ENCODE results near the gene CTU2.
A peak's percentile ranks its signal among the peaks of the same experiment; 100 is the strongest.

CTU2 gene

GRCh38 chr16:88677721-88678120 is 28.6 kb upstream of the CTU2 start (continued):
- TF ChIP-seq SETDB1 (IDR thresholded peaks at IDR 0.05; ENCODE audit: insufficient read length, low read length) (no peak), ZNF18 (tag by site-specific recombination; IDR thresholded peaks at IDR 0.05) (no peak), ZNF2 (tag by site-specific recombination; IDR thresholded peaks at IDR 0.05) (no peak), ZNF660 (tag by site-specific recombination; IDR thresholded peaks at IDR 0.05) (no peak)

GRCh38 chr16:88678224-88678979 is 27.9 kb upstream of the CTU2 start:
- TF ChIP-seq GLIS1 (tag by site-specific recombination; IDR thresholded peaks at IDR 0.05) (0 out of 2 replicates have a peak, but pooled peaks have one; percentile 6), ZNF18 (tag by site-specific recombination; IDR thresholded peaks at IDR 0.05) (no peak), ZSCAN30 (tag by site-specific recombination; IDR thresholded peaks at IDR 0.05) (no peak)
- POLR2A ChIA-PET: no interaction called here
- H3K9me3 ChIP-seq (ENCODE audit: control insufficient read depth, insufficient read depth, low read depth, low read length): no peaks in the 10 kb centered on the region
- CTCF ChIA-PET: no interaction called here
- H3K36me3 ChIP-seq (ENCODE audit: control insufficient read depth in 2 of 2, insufficient read depth in 1 of 2, low read length in 2 of 2): no peaks in the 10 kb centered on the region
- H3K4me1 ChIP-seq (ENCODE audit: control insufficient read depth, insufficient read depth, low read length): no peaks in the 10 kb centered on the region
- H3K4me3 ChIP-seq (ENCODE audit: low read depth, low read length): no peak overlapping the region
- H3K27ac ChIP-seq (ENCODE audit: extremely low read depth, low read depth, low read length): no peak overlapping the region

DNA sequence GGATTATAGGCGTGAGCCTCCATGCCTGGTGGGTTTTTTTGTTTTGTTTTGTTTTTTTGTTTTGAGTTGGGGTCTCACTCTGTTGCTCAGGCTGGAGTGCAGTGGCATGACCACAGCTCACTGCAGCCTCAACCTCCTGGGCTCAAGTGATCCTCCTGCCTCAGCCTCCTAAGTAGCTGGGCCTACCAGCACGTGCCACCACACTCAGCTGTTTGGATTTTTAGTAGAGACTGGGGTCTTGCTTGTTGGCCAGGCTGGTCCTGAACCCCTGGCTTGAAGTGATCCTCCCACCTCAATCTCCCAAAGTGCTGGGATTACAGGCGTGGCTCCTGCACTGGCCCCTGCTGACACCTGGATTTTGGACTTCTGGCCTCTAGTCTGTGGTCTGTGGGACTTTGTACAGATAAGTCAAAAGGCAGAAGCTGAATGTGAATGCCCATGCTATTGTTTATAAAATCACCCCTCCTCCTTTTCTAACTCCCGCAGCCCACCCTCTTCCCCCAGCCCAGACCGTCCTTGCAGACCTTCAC is 25.7 kb upstream of the CTU2 start:
- Histone ChIP-seq H3K4me3 (ENCODE audit: low read depth, low read length) (no peak overlapping the region), H3K9me3 (ENCODE audit: control insufficient read depth, insufficient read depth, low read depth, low read length) (no peaks in the 10 kb centered on the region), H3K27ac (ENCODE audit: extremely low read depth, low read depth, low read length) (no peak overlapping the region), H3K4me1 (ENCODE audit: control insufficient read depth, insufficient read depth, low read length) (0 out of 2 replicates have a peak, but pooled peaks cover 3% of the 10 kb centered on the region), H3K36me3 (ENCODE audit: control insufficient read depth in 2 of 2, insufficient read depth in 1 of 2, low read length in 2 of 2) (no peaks in the 10 kb centered on the region)
- POLR2A ChIA-PET: interaction anchor here (1.1 kb wide), 1 partner anchor 128 kb away, joined by 3 read pairs; no protein-coding TSS in a partner anchor
- TF ChIP-seq ZNF121 (tag by site-specific recombination; IDR thresholded peaks at IDR 0.05) (peak; percentile 67; the same call in 1 of the 2 replicates), ZNF155 (tag by site-specific recombination; IDR thresholded peaks at IDR 0.05) (no peak)
- CTCF ChIA-PET: interaction anchor here (0.6 to 2.4 kb wide), 4 partner anchors 9 to 45 kb away, joined by 4 to 13 read pairs (median 6); partner anchors contain the start of gene MVD

DNA sequence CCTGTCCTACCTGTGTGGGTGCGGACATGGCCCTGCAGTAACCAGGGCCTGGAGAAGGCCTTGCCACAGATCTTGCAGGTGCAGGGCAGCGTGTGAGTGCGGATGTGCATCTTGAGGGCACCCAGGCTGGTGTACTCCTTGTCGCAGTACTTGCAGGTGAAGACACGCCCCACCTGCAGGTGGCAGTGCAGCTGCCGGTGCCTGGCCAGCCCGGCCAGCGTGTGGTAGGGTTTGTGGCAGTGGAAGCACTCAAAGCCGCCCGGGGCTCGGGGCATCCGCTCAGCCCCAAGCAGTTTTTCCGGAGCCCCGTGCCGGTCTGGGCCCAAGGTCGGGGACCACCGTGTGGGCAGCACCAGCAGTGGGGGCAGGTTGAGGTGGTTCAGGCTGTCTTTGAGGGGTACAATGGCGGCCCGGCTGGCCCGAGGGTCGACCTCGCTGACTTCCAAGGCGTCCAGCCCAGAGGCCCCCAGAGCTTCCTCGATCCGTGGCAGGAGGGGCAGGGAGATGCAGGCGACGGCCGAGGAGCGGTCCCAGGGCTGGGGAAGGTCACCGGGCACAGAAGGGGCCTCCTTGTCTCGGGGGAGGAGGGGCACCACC is 25.1 kb upstream of the CTU2 start:
- no peak overlapping the region for H3K4me3 ChIP-seq (ENCODE audit: low read depth, low read length)
- ChIA-PET POLR2A (interaction anchor here (1.1 kb wide), 1 partner anchor 128 kb away, joined by 3 read pairs; no protein-coding TSS in a partner anchor), CTCF (interaction anchor here (0.9 to 2.4 kb wide), 3 partner anchors 10 to 24 kb away, joined by 4 to 13 read pairs (median 5); partner anchors contain the start of gene MVD)
- peak; percentile 84 for TF ChIP-seq CTCF (tag by site-specific recombination; IDR thresholded peaks at IDR 0.05)
- no peak for TF ChIP-seq BCL11A (tag by site-specific recombination; IDR thresholded peaks at IDR 0.05; ENCODE audit: low read depth)
- TF ChIP-seq, protein P1, sequence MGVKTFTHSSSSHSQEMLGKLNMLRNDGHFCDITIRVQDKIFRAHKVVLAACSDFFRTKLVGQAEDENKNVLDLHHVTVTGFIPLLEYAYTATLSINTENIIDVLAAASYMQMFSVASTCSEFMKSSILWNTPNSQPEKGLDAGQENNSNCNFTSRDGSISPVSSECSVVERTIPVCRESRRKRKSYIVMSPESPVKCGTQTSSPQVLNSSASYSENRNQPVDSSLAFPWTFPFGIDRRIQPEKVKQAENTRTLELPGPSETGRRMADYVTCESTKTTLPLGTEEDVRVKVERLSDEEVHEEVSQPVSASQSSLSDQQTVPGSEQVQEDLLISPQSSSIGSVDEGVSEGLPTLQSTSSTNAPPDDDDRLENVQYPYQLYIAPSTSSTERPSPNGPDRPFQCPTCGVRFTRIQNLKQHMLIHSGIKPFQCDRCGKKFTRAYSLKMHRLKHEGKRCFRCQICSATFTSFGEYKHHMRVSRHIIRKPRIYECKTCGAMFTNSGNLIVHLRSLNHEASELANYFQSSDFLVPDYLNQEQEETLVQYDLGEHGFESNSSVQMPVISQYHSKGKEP (tag by site-specific recombination; IDR thresholded peaks at IDR 0.05): peak; percentile 69
- no peaks in the 10 kb centered on the region for H3K36me3 ChIP-seq (ENCODE audit: control insufficient read depth in 2 of 2, insufficient read depth in 1 of 2, low read length in 2 of 2)
- no peaks in the 10 kb centered on the region for H3K9me3 ChIP-seq (ENCODE audit: control insufficient read depth, insufficient read depth, low read depth, low read length)
- no peak overlapping the region for H3K27ac ChIP-seq (ENCODE audit: extremely low read depth, low read depth, low read length)
- H3K4me1 ChIP-seq (ENCODE audit: control insufficient read depth, insufficient read depth, low read length): peaks cover 6% of the 10 kb centered on the region; the same call in 1 of the 2 replicates

All from HEK293 (cell line).